ENCODE data around the gene PRSS21.

DNA sequence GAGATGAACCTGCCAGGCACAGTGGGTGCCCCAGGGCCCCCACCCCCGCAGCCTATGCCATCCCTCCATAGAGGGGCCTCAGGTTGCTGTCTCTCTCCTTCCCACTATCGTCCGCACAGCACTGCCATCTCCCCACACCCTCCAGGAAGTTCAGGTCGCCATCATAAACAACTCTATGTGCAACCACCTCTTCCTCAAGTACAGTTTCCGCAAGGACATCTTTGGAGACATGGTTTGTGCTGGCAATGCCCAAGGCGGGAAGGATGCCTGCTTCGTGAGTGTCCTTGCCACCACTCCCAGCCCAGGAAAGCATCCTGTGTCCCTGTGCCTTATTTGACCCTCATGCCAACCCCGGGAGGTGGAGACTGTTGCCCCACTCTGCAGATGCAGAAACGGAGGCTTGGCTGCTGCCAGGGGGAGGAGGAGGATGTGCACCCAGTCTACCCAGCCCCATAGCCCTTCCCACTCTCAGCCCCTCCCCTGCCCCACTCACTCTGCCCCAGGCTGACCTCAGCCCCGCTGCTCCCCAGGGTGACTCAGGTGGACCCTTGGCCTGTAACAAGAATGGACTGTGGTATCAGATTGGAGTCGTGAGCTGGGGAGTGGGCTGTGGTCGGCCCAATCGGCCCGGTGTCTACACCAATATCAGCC lies 3.9 kb downstream of the PRSS21 start:
- TF ChIP-seq POLR2A (IDR thresholded peaks at IDR 0.05): no peak
- TF ChIP-seq, protein P1, sequence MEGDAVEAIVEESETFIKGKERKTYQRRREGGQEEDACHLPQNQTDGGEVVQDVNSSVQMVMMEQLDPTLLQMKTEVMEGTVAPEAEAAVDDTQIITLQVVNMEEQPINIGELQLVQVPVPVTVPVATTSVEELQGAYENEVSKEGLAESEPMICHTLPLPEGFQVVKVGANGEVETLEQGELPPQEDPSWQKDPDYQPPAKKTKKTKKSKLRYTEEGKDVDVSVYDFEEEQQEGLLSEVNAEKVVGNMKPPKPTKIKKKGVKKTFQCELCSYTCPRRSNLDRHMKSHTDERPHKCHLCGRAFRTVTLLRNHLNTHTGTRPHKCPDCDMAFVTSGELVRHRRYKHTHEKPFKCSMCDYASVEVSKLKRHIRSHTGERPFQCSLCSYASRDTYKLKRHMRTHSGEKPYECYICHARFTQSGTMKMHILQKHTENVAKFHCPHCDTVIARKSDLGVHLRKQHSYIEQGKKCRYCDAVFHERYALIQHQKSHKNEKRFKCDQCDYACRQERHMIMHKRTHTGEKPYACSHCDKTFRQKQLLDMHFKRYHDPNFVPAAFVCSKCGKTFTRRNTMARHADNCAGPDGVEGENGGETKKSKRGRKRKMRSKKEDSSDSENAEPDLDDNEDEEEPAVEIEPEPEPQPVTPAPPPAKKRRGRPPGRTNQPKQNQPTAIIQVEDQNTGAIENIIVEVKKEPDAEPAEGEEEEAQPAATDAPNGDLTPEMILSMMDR (IDR thresholded peaks at IDR 0.05): no peak
